ENCODE measurements around the gene SRMS.
"Not testable (repeated sequence)": the region's sequence is repeated elsewhere in the genome, so short reads cannot be mapped to it uniquely, and the experiment has no call there.

SRMS gene

DNA sequence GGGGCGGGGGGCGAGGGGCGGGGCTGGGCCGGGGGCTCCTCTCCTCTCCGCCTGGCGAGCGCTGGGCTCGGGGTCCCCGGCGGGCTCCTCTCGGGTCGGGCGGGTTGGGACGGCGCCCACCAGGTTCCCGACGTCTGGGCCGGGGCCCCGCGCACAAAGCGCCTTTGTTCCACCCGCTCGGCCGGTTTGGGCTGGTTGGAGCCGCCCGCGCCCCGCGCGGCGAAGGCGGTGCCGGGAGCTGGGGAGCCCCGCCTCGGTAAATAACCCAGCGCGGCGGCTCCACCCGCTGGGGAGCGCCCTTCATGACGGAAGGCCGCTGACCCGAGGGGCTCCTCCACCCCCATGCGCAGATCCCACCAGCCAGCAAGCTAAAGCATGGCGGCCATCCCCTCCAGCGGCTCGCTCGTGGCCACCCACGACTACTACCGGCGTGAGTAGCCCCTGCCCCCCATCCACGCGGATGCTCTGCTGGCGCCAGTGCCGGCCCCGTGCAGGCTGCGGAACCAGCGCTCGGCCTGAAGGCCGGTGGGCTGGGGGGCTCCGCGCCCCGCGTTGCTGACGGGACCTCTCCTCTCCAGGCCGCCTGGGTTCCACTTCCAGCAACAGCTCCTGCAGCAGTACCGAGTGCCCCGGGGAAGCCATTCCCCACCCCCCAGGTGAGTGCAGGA is 26.5 kb downstream of the SRMS start:
- peak; percentile 84 for DNase-seq

DNA sequence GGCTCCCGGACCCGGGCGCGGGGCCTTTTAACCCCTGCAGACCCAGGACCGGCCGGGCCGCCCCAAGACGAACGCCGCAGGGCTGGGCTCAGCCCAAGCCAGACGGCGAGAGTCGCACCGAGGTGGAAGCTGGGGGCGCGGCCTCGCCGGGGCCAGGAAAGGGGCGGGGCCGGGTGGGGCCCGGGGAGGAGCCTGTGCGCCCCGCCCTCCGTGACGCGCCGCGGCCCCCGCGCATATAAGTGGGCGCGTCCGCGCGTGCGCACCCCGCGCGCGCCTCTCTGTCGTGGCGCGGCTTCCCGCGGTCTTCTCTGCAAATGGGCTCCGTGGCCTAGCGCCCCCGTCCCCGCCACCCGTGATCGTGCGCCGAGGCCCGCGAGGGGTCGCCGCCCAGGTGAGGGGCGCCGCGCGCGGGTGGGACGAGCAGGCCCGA is 27.0 kb downstream of the SRMS start, which contains the start of gene PPDPF:
Gene PPDPF (plus strand): TSS at position 262 of the 430 bp plus-strand sequence. CDS start 544 bp downstream, outside the sequence.
- DNase-seq: peak; percentile 91

- no peak for DNase-seq
These were observed 27.7 kb downstream of the SRMS start for GRCh38 chr20:63519668-63520503.

DNA sequence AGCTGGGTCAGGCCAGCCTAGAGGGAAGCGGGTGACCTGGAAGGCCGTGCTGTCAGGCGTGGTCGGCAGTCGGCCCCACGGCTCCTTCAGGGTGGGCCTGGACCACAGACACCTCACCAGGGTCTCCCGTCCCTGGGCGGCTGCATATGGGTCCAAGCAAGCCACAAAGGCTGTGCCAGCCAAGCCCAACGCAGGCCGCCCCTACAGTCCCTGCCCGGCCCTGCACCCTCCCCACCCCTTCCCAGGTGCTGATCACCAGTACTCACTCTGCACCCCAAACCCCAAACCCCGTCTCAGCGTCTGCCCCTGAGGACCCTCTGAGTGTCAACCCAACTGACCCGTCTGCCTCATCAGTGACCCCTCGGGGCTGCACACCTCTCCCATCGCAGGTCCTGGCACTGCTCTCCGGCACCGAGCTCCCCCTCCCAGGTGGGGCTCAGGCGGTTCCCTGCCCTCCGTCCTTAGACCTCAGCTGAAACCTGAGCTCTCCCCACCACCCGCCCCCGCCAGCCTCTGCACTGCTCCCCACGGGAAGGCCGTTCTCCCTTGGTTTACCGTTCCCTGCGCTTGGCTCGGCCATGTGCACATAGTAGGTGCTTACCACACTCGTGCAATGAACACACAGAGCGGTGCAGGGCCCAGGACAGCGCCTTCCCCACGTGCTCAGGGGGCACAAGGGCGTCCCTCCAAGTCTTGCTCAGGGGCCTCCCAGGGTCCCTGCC is 28.4 kb downstream of the SRMS start:
- DNase-seq: no peak

- DNase-seq: no peak
These were observed 29.1 kb downstream of the SRMS start for GRCh38 chr20:63518351-63518861.

DNA sequence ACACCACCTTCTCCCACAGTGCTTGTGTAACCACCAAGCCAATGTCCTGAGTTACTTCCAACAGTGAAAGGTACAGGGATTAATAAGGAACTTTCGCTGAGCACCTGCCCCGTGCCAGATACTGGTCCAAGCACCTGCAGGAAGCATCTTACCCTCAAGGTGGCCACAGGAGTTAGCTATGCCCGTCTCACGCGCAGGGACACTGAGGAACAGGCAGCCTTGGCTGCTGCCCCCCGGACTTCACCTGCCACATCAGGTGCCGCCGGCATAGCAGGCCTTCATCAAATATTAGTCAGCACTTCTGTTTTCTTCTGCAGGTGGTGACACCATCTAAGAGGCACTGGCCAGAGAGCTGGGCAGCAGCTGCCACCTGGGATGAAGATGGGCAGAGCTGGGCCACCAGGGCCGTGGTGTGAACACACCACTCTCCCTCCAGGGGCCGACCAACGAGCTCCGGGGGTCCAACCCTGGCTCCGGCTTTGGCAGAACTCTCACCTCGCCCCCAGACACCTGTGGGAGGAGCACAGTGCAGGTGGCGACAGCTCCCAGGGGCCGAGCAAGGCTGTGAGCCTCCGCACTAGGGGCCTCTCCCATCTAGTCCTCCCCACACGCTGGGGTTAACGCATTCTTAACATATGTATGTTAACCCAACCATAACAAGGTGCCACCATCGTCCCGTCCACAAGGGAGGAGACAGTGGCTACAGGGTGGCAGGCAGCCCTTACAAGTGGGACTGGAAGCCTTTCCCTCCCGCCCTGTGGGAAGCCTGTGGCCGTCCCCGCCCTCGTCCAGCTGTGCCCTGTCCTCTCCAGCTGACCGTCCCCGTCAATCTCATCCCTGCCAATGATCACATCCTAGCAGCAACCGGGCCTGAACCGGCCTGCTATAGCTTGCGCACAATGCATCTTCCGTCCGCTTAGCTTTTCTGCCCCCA is 29.9 kb downstream of the SRMS start:
- DNase-seq: peak; percentile 46

DNA sequence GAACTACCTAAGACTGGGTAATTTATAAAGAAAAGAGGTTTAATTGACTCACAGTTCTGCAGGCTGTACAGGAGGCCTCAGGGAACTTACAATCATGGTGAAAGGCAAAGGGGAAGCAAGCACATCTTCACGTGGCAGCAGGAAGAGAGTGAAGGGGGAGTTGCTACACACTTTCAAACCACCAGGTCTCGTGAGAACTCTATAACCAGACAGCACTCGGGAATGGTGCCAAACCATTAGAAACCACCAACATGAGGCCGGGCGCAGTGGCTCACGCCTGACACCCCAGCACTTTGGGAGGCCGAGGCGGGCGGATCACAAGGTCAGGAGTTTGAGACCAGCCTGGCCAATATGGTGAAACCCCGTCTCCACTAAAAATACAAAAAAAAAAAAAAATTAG is 33.0 kb downstream of the SRMS start:
- DNase-seq: not testable (repeated sequence)

DNA sequence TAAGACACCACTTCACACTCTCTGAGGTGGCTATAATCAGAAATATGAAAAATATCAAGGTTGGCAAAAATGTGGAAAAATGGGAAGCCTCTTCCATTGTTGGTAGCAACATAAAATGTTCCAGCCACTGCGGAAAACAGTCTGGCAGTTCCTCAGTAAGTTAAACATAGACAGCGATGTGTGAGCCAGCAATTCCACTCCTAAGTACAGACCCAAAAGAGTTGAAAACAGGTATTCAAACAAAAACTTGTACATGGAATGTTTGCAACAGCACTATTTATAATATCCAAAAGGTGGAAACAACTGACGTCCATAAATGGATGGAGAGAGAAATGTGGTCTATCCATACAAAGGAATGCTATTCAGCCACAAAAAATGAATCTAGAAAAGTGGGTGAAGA is 34.3 kb downstream of the SRMS start:
- DNase-seq: no peak

GRCh38 chr20:63509088-63509564 is 38.4 kb downstream of the SRMS start:
- no peak for DNase-seq

DNA sequence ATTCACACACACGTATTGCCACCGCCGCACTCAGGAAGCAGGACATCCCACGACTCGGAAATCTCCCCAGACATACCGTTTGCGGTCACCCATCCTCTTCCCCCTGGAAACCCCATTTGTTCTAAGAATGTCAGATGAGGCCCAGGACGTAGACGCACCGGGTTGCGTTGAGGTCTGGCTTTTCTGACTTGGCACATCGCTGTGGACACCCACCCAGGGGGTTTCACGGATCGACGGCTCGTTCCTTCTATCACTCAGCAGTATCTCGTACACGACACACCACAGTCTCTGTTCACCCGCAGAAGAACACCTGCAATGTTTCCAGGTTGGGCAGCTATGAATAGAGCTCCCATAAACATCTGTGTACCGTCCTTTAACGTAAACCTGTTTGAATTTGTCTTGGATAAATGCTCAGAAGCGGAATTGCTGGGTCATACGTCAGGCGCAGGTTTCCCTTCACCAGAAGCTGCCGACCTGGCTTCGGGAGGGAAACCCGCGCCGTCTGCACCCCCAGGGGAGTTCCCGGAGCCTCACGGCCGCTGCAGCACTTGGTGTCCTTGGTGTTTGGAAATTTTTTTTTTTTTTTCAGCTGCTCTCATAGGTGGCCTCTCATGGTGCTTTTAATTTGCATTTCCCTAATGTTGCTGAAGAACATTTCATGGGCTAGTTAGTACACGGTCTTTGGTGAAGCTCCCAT is 39.3 kb downstream of the SRMS start:
- DNase-seq: no peak

GRCh38 chr20:63507083-63507743 is 40.3 kb downstream of the SRMS start:
- no peak for DNase-seq

- no peak for DNase-seq
These were observed 41.8 kb downstream of the SRMS start for GRCh38 chr20:63505723-63506122.

- no peak for DNase-seq
These were observed 42.3 kb downstream of the SRMS start for GRCh38 chr20:63505281-63505680.

DNA sequence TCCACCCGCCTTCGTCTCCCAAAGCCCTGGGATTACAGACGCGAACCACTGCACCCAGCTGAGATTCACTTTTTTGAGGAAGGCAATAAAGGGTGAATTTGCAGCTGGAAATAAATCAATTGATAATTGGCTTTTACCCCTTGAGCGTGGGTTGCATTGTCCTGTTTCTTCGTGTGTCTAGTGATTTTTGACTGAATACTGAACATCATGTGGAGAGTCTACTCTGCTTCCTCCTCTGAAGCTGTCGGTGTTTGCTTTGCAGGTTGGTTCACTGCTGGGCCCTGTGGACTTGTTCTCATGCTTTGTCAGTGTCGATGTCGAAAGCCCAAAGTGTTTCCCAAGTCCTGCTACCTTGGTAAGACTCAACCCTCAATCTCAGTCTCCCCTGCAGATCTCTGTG is 42.9 kb downstream of the SRMS start:
- DNase-seq: no peak

DNA sequence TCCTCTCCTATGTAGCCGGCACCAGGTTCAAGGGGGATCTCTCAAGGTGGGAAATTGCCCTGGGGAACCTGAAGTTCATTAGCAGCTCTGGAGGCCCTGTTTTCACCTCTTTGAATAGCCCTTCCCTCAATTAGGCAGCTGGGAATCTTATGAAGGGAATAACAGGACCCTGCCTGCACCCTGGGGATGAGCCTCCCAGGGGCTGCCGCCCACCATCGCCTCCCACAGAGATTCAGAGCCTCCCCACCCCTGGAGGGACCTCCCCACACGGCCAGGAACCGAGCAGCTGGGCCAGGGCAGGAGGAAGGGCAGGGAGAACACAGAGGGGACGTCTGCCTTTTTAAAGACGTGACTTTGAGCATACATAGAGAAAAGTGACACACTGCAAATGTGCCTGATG is 44.0 kb downstream of the SRMS start:
- DNase-seq: no peak

DNA sequence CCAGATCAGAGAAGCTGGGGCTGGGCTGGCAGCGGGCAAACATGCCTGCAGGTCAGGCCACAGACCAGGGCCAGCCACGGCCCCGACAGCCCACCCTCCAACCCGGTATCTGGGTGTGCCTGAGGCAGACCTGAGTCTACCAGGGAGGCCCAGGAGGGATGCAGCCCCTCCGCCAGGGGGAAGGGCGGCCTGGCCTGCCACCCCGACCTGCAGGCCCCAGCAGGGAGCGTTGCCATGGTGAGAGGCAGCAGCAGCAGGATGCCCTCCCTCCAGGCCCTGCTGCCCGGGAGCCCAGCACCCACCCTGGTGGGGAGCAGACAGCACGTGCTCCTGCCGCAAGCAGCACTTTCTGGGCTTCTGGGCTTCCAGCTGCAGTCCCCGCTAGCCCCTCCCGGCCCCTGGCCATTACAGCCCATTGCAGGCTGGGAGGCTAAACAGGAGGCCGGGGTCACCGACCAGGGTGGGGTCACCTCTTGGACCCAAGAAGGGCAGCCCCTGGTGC is 44.8 kb downstream of the SRMS start:
- no peak for DNase-seq

- no peak for DNase-seq
These were observed 45.5 kb downstream of the SRMS start for GRCh38 chr20:63501818-63502670.

GRCh38 chr20:63500902-63501817 is 46.4 kb downstream of the SRMS start:
- no peak for DNase-seq

Measured in left hindlimb (tissue), 1 donor.